Measurements from ENCODE around the gene NDE1.
"Not testable (repeated sequence)": the region's sequence is repeated elsewhere in the genome, so short reads cannot be mapped to it uniquely, and the experiment has no call there.

Gene NDE1

DNA sequence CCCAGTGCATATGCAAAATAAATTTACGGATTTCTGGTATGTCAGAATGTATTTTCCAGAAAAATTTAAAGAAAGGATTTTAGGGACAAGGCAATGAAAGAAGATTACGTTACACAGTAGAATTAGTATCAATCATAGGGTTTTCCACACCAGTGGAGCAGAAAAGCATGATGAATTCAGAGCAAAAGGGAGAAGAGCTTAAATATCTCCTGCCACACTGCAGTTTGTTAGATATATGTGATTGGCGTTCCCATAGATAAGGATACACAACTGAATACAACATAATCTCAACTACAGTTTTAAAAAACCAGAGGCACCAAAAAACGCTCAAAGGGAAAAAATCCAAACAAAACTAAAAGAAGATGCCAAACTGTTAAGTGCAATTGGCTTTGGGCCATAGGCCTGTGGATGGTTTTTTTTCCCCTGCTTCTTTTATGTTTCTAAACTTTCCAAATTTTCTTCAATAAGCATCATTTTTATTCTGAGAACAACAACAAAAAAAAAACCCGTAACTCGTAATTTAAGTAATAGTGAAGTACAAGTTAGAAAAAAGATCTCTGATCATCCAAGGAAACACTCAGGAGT lies 29.3 kb upstream of the NDE1 start:
- DNase-seq (ENCODE audit: low read depth in 2 of 2), result no peak

DNA sequence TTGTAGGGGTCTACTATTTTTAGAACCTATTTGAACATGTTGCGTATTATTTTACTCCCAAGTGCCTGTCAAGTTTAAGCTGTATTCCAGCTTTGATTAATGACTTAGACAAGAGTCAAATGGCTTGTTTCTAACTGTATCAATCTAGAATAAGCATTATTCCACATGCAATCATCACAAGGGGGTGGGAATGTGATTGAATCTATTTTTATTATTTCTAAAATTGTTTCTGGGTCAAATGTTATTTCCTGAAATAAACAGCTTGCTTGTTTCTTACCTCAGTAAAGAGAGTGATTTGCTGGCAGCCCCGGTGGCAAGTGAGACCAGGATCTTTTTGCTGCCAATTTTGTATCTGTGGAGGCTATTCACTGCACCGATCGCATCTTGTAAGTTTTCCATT lies 28.6 kb upstream of the NDE1 start:
- DNase-seq (ENCODE audit: low read depth in 2 of 2), result no peak

DNA sequence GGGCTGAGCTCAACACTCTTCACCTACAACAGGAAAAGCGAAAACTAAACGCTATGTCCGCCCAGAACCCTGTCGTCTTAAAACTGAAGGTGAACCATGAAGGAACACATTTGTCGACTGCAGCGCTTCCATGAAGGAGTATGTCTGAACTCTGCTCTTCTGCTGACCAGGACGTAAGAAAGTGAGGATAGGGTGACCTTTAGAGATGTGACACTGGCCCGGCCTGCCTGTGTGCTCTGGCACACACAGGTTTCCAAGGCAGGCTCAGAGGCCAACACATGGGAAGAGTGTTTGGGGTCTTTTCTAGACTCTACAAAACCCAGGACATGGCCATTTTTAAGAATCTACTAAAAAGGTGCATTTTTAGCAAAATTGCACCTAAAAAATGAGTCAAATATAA lies 28.2 kb upstream of the NDE1 start:
- no peak for DNase-seq (ENCODE audit: low read depth in 2 of 2)

DNA sequence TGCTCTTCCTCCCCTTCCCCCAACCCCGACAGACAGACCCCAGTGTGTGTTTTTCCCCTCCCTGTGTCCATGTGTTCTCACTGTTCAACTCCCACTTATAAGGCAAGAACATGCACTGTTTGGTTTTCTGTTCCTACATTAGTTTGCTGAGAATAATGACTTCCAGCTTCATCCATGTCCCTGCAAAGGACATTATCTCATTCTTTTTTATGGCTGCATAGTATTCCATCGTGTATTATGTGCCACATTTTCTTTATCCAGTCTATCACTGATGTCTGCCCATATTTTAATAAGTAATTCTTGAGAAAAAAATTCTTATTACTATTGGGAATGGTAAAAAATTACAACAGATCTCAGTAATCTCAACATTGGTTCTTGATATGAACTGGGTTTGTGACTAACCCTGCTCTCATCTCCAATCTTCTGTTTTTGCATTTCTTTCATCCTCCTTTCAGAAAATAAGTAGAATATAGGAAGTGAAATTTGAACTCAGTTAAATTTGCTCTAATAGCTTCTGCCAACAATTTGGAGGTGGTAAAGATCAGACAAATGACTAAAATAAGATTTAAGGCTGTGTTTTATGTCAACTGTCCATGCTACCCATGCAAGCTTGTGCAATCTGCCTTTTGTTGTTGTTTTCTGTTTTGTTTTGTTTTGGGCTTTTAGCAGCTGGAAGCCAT lies 18.2 kb upstream of the NDE1 start:
- no peak for DNase-seq (ENCODE audit: low read depth in 2 of 2)

DNA sequence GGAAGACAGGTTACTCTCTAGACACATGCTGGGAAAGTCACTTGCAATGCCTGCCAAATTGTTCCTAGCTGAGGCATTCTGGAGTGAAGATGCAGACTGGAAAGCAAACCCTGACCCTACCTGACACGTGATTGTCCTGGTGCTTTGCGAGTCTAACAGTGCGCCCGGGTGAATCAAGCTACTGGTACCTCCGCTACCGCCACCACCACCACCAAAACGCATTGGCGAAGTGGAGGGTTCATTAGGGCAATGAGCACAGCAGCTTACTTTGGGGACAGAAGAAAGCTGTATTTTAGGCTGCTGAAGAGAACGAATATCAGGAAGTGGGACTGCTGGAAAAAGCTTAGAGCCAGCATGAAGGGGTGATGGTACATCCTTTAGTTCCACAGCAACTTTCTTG lies 14.1 kb upstream of the NDE1 start:
- no peak for DNase-seq (ENCODE audit: low read depth in 2 of 2)

DNA sequence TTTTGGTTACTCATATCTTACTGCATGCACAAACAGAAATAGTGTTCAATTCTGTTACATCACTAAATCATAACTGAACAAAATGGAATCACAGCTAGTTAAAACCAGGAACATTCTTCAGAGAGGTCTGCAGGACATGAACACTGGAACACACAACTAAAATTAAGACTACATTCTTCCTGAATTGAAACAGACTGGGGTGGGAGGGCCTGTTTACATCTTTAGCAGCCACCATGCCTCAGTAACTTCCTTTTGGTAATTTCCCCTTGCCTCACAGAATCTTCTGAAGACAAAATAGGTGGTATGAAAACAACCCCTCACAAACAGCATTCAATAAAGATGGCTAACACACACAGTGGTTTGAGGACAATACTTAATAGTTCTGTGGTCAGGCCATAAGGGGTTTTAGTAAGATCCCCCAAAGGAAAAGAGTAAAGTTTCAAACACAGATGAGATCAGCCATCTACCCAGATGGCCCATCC lies 13.6 kb upstream of the NDE1 start:
- DNase-seq (ENCODE audit: low read depth in 2 of 2), result no peak

DNA sequence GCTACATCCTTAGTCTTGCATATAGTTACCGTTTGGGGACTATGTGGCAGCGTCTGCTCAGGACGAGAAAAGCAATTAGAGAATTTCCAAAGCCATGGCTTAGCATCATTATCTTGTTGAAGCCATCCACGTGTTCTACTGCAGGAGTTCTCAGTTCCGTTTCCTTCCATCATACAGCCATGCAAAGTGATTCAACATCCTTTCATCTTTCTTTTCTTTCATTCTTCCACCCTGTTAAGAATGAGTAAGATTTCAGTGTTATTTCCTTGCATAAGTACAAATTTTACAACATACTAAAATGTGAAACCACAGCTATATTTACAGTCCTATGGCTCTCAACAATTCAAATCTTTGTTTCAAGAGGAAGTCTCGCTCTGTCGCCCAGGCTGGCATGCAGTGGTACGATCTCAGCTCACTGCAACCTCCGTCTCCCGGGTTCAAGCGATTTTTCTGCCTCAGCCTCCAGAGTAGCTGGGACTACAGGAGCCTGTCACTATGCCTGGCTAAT lies 10.9 kb upstream of the NDE1 start:
- no peak for DNase-seq (ENCODE audit: low read depth in 2 of 2)

DNA sequence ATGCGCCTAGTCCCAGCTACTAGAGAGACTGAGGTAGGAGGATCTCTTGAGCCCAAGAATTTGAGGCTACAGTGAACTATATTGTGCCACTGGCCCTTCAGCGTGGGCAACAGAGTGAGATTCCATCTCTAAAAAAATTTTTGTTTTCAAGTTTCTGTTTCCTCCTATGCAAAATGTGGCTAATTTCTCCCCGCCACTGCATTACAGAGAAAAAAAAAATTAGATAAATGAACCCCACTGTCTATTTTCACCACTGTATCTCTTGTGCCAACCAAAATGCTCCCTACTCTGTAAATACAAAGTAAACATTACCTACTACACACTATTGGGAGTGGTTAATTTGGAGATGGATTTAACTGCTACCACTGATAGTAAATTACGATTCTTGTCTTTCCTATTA lies 9.1 kb upstream of the NDE1 start:
- no peak for DNase-seq (ENCODE audit: low read depth in 2 of 2)

DNA sequence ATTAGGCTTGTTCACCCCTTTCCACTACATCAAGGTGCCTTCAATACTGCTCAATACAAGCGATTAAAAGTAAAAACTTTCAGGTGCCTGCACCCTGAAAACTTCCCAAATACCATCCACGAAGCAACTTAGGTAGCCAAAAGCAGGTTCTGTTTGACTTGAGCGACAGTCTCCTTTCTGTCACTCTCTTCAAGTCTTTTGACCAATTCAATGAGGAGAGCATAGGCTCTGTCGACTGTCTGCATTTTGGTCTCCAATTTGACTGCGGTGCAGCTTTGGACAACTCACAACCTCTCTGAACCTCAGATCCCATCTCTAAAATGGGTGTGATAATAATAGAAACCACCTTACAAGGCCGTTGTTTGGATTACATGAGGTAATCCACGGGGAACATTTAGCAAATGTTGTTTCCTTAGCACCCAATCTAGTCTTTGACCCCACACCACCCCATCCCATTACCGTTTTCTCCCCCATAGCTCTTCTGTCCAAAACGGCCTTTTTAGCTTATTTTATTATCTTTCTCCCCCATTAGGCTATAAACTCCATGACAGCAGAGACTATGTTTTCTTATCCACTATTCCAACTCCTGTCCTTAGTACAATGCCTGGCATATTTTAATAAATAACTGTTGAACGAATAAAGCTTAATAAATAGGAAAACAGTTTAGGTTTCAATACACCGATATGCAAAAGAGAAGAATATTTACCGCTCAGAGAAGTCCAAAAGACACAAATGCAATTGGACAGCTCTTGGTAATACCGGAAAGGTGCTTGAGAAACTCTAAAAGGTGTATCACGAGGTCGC lies 8.1 kb upstream of the NDE1 start:
- no peak for DNase-seq (ENCODE audit: low read depth in 2 of 2)

DNA sequence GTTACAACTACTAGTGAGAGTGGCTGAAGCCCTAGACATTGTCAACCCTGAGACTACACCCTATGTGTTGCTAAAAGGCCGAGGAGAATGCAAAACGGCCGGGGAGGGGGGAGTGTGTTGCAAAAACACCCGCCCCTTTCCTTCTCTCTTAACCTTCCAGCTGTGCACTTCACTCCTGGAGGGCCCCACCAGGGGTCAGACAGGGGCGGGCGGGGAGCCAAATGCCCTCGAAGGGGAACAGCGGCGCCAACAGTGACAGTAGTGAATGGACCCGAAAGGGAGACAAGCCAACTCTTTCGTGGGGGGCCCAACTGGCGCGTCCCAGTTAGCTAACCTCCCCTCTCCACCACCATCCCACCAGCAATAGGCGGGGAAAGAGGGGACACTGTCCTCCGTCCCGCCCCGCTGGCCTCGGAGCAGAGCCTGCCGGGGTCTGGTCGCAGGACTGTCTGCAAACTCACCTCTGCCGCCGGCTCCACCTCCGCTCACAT lies 7.4 kb upstream of the NDE1 start:
- DNase-seq (ENCODE audit: low read depth in 2 of 2), result peak; percentile 46 to 55

DNA sequence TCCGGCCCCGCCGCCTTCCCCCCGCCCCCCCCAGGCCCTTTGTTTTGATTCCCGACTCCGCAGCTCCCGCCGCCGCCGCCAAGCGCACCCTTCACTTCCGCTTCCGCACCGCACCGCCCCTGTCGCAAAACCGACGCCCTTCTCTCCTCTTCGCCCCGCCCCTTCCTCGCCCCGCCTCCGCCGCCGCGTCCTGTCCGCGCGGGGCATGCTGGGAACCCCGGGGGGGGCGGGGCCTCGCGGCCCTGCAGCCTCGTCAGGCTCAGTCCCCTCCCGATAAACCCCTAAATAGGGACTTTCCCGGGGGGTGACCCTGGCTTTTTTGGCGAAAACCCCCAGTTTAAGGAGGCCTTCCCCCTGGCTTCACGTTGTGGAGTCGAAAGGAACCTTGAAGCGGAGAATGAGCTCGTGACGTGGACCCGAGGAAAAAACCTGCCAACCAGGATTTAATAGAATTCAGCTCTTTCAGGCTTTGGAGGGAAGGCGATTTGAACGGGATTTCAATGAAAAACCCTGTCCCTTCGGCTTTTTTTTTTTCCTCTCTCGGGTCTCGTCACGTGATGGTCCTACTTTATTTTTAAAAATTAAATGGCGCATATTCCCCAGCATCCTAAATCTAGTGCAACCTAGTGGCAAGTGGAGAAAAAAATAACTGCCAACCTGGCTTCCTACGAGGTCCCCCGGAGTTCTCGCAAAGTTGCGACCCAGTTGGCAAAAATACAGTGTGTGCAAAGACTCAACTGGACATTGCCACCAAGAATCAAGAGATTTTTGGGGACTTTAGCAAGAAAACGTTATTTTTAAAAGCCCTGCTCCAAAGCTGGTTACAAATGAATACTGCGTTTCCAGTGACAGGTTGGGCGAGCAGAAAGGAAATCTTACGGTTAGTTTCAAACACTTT lies 6.7 kb upstream of the NDE1 start, which contains the start of gene MARF1:
TSS of gene MARF1 (minus strand) at position 107 of the 898 bp plus-strand sequence. CDS start 3,921 bp downstream, outside the sequence.
- DNase-seq (ENCODE audit: low read depth in 2 of 2), result peak; percentile 98 to 99

DNA sequence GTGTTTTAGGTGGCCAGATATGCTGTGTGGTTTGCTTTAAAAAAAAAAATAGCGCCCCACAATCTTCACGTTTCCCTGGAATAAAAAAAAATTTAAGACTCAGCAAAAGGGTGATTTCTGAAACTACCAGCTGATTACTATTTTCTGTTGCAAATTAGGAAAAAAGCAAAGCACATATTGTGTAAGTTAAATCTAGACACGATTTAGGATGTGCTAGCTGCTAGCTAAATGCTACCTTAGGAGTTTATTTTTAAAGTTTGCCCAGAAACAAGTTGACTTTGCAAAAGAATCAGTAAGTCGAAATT lies 6.1 kb upstream of the NDE1 start:
- DNase-seq (ENCODE audit: low read depth in 2 of 2), result no peak

DNA sequence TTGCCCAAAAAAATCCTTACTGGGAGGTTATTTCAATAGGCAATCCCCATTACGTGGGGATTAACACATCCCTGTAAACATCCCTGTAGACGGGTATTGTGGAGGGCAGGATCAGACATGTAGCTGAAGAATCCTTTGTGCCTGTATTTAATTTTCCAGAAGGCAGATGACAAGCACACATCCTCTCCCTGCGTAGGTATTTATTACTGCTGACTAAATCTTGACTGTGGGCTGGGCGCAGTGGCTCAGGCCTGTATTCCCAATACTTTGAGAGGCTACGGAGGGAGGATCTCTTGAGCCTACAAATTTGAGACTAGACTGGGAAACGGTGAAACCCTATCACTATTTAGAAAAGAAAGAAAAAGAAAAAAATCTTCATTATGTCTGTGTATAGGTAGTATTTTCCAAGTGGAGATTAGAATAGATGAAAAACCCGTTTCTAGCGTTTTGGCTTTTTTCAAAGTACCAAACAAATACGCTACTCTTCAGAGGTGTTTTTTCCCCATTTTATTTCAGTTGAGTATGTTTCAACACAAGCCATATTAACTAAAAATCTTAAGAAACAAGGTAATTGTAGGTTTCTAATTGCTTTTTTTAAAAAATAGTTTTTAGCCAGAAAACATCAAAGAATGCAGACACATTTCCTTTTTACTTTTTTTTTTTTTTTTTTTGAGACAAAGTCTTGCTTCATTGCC lies 5.6 kb upstream of the NDE1 start:
- no peak for DNase-seq (ENCODE audit: low read depth in 2 of 2)

DNA sequence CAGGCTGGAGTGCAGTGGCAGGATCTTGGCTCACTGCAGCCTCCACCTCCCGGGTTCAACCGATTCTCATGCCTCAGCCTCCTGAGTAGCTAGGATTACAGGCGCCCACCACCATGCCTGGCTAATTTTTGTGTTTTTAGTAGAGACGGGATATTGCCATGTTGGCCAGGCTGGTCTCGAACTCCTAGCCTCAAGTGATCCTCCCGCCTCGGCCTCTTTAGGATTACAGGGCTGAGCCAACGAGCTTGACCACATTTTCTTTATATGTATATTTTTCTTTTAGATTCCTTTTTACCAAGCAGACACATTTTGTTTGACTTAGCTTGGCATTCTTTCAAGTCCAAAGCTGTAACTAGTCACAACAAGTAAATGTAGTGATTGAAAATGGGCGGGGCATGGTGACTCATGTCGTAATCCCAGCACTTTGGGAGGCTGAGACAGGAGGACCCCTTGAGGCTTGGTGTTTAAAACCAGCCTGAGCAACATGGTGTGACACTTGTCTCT lies 5.0 kb upstream of the NDE1 start:
- not testable (repeated sequence) for DNase-seq (ENCODE audit: low read depth in 2 of 2)

DNA sequence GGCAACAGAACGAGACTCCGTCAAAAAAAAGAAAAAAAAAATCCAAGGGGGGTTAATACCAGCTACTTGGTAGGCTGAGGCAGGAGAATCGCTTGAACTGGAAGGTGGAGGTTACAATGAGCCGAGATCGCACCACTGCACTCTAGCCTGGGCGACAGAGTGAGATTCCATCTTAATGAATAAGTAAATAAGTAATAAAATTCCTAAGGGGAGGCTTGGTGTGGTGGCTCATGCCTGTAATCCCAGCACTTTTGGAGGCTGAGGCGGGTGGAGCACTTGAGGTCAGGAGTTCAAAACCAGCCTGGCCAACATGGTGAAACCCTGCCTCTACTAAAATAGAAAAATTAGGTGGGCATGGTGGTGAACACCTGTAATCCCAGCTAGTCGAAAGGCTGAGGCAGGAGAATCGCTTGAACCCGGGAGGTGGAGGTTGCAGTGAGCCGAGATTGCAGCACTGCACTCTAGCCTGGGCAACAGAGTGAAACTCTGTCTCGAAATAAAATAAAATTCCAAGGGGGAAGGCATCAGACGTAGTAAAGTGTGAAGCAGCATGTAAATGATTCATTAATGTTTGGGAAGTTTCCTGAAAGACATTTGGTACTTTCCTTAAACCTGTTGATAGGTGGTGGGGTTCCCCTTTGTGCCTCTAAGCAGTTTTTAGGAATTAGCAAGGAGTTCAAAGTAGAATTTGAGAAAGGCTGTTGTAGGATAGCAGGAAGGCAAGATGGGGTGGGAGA lies 3.3 kb upstream of the NDE1 start:
- not testable (repeated sequence) for DNase-seq (ENCODE audit: low read depth in 2 of 2)

DNA sequence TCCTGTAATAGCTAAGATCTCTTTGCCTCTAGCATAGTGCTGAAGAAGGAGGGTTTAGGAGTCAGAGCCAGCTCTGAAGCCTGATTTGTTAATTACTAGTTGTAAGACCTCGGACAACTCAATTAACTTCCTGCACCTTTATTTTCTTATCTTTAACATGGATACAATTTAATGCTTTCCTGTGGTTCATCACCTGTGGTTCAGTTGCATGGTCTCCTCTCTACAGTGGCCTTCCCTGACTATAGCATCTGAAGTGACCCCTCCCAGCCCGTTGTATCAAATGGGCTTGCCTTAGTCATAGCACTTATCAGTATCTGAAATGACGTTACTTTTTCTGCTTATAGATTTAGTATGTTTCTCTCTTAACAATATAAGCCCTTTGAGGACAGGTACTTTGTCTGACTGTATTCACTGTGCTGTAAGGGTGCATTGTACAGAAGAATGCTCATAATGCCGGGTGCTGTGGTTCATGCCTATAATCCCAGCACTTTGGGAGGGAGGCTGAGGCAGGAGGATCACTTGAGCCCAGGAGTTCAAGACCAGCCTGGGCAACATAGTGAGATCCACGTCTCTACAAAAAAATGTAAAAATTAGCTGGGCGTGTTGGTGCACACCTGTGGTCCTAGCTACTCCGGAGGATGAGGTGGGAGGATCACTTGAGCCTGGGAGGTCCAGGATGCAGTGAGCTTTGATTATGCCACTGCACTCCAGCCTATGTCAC lies 2.6 kb upstream of the NDE1 start:
- no peak for DNase-seq (ENCODE audit: low read depth in 2 of 2)

DNA sequence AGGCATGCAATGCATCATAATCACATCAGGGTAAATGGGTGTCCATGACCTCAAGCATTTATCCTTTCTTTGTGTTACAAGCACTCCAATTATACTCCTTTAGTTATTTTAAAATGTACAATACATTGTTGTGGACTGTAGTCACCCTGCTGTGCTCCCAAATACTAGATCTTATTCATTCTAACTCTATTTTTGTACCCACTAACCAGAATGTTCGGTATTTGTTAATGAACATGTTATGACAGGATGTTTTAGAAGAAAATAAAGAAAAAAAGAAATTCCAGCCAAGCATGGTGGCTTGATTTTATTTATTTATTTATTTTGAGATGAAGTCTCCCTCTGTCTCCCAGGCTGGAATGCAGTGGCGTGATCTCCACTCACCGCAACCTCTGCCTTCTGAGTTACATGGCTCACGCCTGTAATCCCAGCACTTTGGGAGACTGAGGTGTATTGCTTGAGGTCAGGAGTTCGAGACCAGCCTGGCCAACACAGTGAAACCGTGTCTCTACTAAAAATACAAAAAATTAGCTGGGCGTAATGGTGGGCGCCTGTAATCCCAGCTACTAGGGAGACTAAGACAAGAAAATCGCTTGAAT lies 1.8 kb upstream of the NDE1 start:
- no peak for DNase-seq (ENCODE audit: low read depth in 2 of 2)

DNA sequence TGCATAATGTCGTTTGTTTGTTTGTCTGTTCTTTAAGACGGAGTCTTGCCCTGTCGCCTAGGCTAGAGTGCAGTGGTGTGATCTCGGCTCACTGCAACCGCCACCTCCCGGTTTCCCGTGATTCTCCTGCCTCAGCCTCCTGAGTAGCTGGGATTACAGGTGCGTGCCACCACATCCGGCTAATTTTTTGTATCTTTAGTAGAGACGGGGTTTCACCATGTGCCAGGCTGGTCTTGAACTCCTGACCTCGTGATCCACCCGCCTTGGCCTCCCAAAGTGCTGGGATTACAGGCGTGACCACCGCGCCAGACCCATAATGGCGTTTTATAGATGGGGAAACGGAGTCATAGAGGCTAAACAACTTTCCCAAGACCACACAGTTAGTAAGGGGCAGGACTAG lies 734 bp upstream of the NDE1 start:
- DNase-seq (ENCODE audit: low read depth in 2 of 2), result not testable (repeated sequence)

DNA sequence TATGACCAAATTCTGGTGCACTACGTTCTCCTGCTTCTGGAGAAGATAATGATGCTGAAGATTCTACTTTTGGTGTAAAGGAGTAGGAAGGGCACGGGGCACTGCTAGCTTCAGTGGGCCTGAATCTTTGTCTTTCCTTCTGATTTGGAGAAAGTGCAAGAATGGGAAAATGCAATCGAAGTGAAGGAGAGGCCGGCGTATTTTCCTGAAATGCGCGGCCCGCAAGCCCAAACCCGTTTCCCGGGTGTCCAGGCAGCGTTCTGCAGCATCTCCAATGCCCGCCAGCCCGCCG lies 372 bp upstream of the NDE1 start:
- DNase-seq (ENCODE audit: low read depth in 2 of 2), result no peak
